T-helper 1 cell treated with Interleukin-12 subunit alpha and Interleukin-12 subunit beta and Interleukin-4 antibody, amounts not matched to agents 30 μg/mL and 1 μg/mL, for 36 hours (primary cell): Measurements from ENCODE around the gene CADPS2.

ENCODE experiments used
- H3K27ac Mint-ChIP-seq: one replicate; pipeline ENCODE4 v1.8.0; 2021; ENCODE audit warnings: mild to moderate bottlenecking, mixed read lengths
- H3K27me3 Mint-ChIP-seq: one replicate; pipeline ENCODE4 v1.8.0; 2021; ENCODE audit warnings: low read depth, mixed read lengths
- H3K36me3 Mint-ChIP-seq: one replicate; pipeline ENCODE4 v1.8.0; 2021; ENCODE audit warnings: low read depth, mixed read lengths
- H3K4me1 Mint-ChIP-seq: one replicate; pipeline ENCODE4 v1.8.0; 2021; ENCODE audit warnings: low read depth, mixed read lengths
- H3K4me3 Mint-ChIP-seq: one replicate; pipeline ENCODE4 v1.8.0; 2021; ENCODE audit warnings: mild to moderate bottlenecking, moderate library complexity, mixed read lengths
- H3K9me3 Mint-ChIP-seq: one replicate; pipeline ENCODE4 v1.8.0; 2021; ENCODE audit warnings: mixed read lengths

Gene CADPS2

GRCh38 chr7:122736183-122736582 is 150.1 kb downstream of the CADPS2 start:
- Mint-ChIP-seq H3K4me3 (no peak overlapping the region), H3K4me1 (no peaks in the 10 kb centered on the region), H3K27me3 (no peaks in the 10 kb centered on the region), H3K27ac (no peak overlapping the region), H3K9me3 (no peaks in the 10 kb centered on the region), H3K36me3 (no peaks in the 10 kb centered on the region)

- Mint-ChIP-seq H3K4me1 (no peaks in the 10 kb centered on the region), H3K27me3 (no peaks in the 10 kb centered on the region), H3K27ac (no peak overlapping the region), H3K9me3 (no peaks in the 10 kb centered on the region), H3K4me3 (no peak overlapping the region), H3K36me3 (no peaks in the 10 kb centered on the region)
Measured at GRCh38 chr7:122727759-122728158, 158.5 kb downstream of the CADPS2 start.

GRCh38 chr7:122727354-122727753 is 158.9 kb downstream of the CADPS2 start:
- Mint-ChIP-seq H3K36me3 (no peaks in the 10 kb centered on the region), H3K9me3 (no peaks in the 10 kb centered on the region), H3K4me3 (no peak overlapping the region), H3K27ac (no peak overlapping the region), H3K27me3 (no peaks in the 10 kb centered on the region), H3K4me1 (no peaks in the 10 kb centered on the region)

- no peaks in the 10 kb centered on the region for H3K27me3 Mint-ChIP-seq
- no peaks in the 10 kb centered on the region for H3K9me3 Mint-ChIP-seq
- no peak overlapping the region for H3K4me3 Mint-ChIP-seq
- no peak overlapping the region for H3K27ac Mint-ChIP-seq
- H3K36me3 Mint-ChIP-seq: no peaks in the 10 kb centered on the region
- no peaks in the 10 kb centered on the region for H3K4me1 Mint-ChIP-seq
Measured at GRCh38 chr7:122726881-122727280, 159.4 kb downstream of the CADPS2 start.

- Mint-ChIP-seq H3K4me3 (no peak overlapping the region), H3K4me1 (no peaks in the 10 kb centered on the region), H3K27me3 (no peaks in the 10 kb centered on the region), H3K36me3 (no peaks in the 10 kb centered on the region), H3K27ac (no peak overlapping the region), H3K9me3 (peaks cover 5% of the 10 kb centered on the region)
Measured at GRCh38 chr7:122724366-122724765, 161.9 kb downstream of the CADPS2 start.

GRCh38 chr7:122719010-122719578 is 167.2 kb downstream of the CADPS2 start:
- no peaks in the 10 kb centered on the region for H3K4me1 Mint-ChIP-seq
- peaks cover 5% of the 10 kb centered on the region for H3K9me3 Mint-ChIP-seq
- H3K36me3 Mint-ChIP-seq: no peaks in the 10 kb centered on the region
- H3K4me3 Mint-ChIP-seq: no peak overlapping the region
- no peaks in the 10 kb centered on the region for H3K27me3 Mint-ChIP-seq
- H3K27ac Mint-ChIP-seq: no peak overlapping the region

GRCh38 chr7:122717356-122718089 is 168.7 kb downstream of the CADPS2 start:
- H3K9me3 Mint-ChIP-seq: peaks cover 5% of the 10 kb centered on the region
- no peaks in the 10 kb centered on the region for H3K4me1 Mint-ChIP-seq
- H3K4me3 Mint-ChIP-seq: no peak overlapping the region
- H3K36me3 Mint-ChIP-seq: no peaks in the 10 kb centered on the region
- no peaks in the 10 kb centered on the region for H3K27me3 Mint-ChIP-seq
- H3K27ac Mint-ChIP-seq: no peak overlapping the region

- Mint-ChIP-seq H3K9me3 (no peaks in the 10 kb centered on the region), H3K4me3 (no peak overlapping the region), H3K4me1 (no peaks in the 10 kb centered on the region), H3K27ac (no peak overlapping the region), H3K36me3 (no peaks in the 10 kb centered on the region), H3K27me3 (no peaks in the 10 kb centered on the region)
Measured at GRCh38 chr7:122715183-122715582, 171.1 kb downstream of the CADPS2 start.

GRCh38 chr7:122710916-122711315 is 175.3 kb downstream of the CADPS2 start:
- H3K4me1 Mint-ChIP-seq: no peaks in the 10 kb centered on the region
- no peaks in the 10 kb centered on the region for H3K27me3 Mint-ChIP-seq
- H3K27ac Mint-ChIP-seq: no peak overlapping the region

GRCh38 chr7:122709930-122710646 is 176.2 kb downstream of the CADPS2 start:
- H3K36me3 Mint-ChIP-seq: no peaks in the 10 kb centered on the region
- H3K27ac Mint-ChIP-seq: no peak overlapping the region
- H3K27me3 Mint-ChIP-seq: no peaks in the 10 kb centered on the region
- H3K4me3 Mint-ChIP-seq: no peak overlapping the region
- no peaks in the 10 kb centered on the region for H3K9me3 Mint-ChIP-seq
- no peaks in the 10 kb centered on the region for H3K4me1 Mint-ChIP-seq

More at GRCh38 chr7:122710916-122711315, 175.3 kb downstream of the CADPS2 start:
- Mint-ChIP-seq H3K9me3 (no peaks in the 10 kb centered on the region), H3K36me3 (no peaks in the 10 kb centered on the region), H3K4me3 (no peak overlapping the region)

- Mint-ChIP-seq H3K4me1 (no peaks in the 10 kb centered on the region), H3K4me3 (no peak overlapping the region), H3K9me3 (peaks cover 7% of the 10 kb centered on the region), H3K27me3 (no peaks in the 10 kb centered on the region), H3K36me3 (no peaks in the 10 kb centered on the region), H3K27ac (no peak overlapping the region)
Measured at GRCh38 chr7:122706836-122707235, 179.4 kb downstream of the CADPS2 start.

- Mint-ChIP-seq H3K36me3 (no peaks in the 10 kb centered on the region), H3K9me3 (peaks cover 9% of the 10 kb centered on the region), H3K4me1 (no peaks in the 10 kb centered on the region), H3K27ac (no peak within 1 kb of the TSS), H3K27me3 (no peaks in the 10 kb centered on the region), H3K4me3 (no peak within 1 kb of the TSS)
Measured at GRCh38 chr7:122702872-122703510, 183.3 kb downstream of the CADPS2 start, which contains the start of gene RNF148. Gene RNF148, minus strand, starts transcription at chr7:122702922. Its CDS starts 172 bp downstream, at chr7:122702750.

- H3K27ac Mint-ChIP-seq: no peak within 1 kb of the TSS
- H3K36me3 Mint-ChIP-seq: no peaks in the 10 kb centered on the region
- no peaks in the 10 kb centered on the region for H3K4me1 Mint-ChIP-seq
Measured at GRCh38 chr7:122699017-122699416, 187.2 kb downstream of the CADPS2 start, which contains the start of gene RNF133. Gene RNF133, minus strand, starts transcription at chr7:122699117. Its CDS starts 199 bp downstream, at chr7:122698918.

GRCh38 chr7:122695816-122696215 is 190.4 kb downstream of the CADPS2 start:
- Mint-ChIP-seq H3K4me3 (no peak overlapping the region), H3K4me1 (no peaks in the 10 kb centered on the region), H3K9me3 (peaks cover 10% of the 10 kb centered on the region), H3K27ac (no peak overlapping the region), H3K36me3 (no peaks in the 10 kb centered on the region), H3K27me3 (no peaks in the 10 kb centered on the region)

More at GRCh38 chr7:122699017-122699416, 187.2 kb downstream of the CADPS2 start, which contains the start of gene RNF133:
- Mint-ChIP-seq H3K27me3 (no peaks in the 10 kb centered on the region), H3K9me3 (peaks cover 9% of the 10 kb centered on the region), H3K4me3 (no peak within 1 kb of the TSS)
